B cell (primary cell): ENCODE measurements around the gene GLIS1. TPM values are rescaled to one million over a fixed set of nuclear protein-coding genes. Genes with fewer than 3 reads are reported as not detected.

Experiments used
- ATAC-seq: fragments of 200-7000 bp; cut with Tn5 transposase; one replicate; pipeline ENCODE4 v1.10.0; 2021; ENCODE audit warnings: low read depth, mild to moderate bottlenecking, moderate number of reproducible peaks, moderate library complexity
- CTCF ChIA-PET: fragments of 350-600 bp; sonication (Branson Sonifier 250); formaldehyde crosslinking; loops from one replicate; lab custom pipeline; 2021; ENCODE audit warnings: antibody characterized with exemption, inconsistent platforms; lab: Charles Lee
- POLR2A ChIA-PET: fragments of 350-600 bp; sonication (Branson Sonifier 250); formaldehyde crosslinking; loops from one replicate; lab custom pipeline; 2021; ENCODE audit warnings: antibody characterized with exemption; lab: Charles Lee
- DNase-seq: peaks from one replicate; pipeline ENCODE4 v3.0.0; 2013
- H2AFZ ChIP-seq: 2 replicates; pipeline ENCODE4 v1.6.1; 2012; ENCODE audit warnings: mild to moderate bottlenecking, low read depth, low read length; ENCODE audit not compliant: insufficient read depth, poor library complexity, severe bottlenecking
- H3K27ac ChIP-seq, 2 donors: 1 replicate in 1 of 2; 2 replicates in 1 of 2; pipeline ENCODE4 v1.5.1; 2012 to 2013; ENCODE audit warnings: low read length in 2 of 2, mild to moderate bottlenecking in 2 of 2, moderate library complexity in 1 of 2
- H3K27me3 ChIP-seq, 4 experiments: fragments of 200-600 bp in 1 of 4; sonication (generic) in 1 of 4; replicated peaks in 1 of 4; 1 replicate in 2 of 4; 2 replicates in 2 of 4; pipeline versions ENCODE4 v1.6.1 to v1.7.0; 2013 to 2016; ENCODE audit warnings: low read length in 3 of 4, mild to moderate bottlenecking in 2 of 4, mixed read lengths in 1 of 4, moderate library complexity in 1 of 4; ENCODE audit not compliant: insufficient read depth in 4 of 4, control insufficient read depth in 3 of 4; ENCODE audit errors: control extremely low read depth in 1 of 4
- H3K36me3 ChIP-seq, 2 experiments: replicated peaks in 1 of 2; 1 replicate in 1 of 2; 2 replicates in 1 of 2; pipeline versions ENCODE4 v1.6.1 to v1.7.1; 2013; ENCODE audit warnings: low read length in 1 of 2; ENCODE audit not compliant: insufficient read depth in 2 of 2, control insufficient read depth in 1 of 2; ENCODE audit errors: control extremely low read depth in 1 of 2, extremely low read depth in 1 of 2
- H3K4me1 ChIP-seq, 2 donors: fragments of 200-600 bp in 1 of 2; sonication (generic) in 1 of 2; 1 replicate in 1 of 2; 2 replicates in 1 of 2; pipeline versions ENCODE4 v1.5.1 to v1.6.1; 2013 to 2017; ENCODE audit warnings: low read length in 2 of 2; ENCODE audit not compliant: control insufficient read depth in 2 of 2, insufficient read depth in 2 of 2
- H3K4me2 ChIP-seq: replicated peaks from 2 replicates; pipeline ENCODE3; 2012; ENCODE audit warnings: mild to moderate bottlenecking, low read depth, low read length; ENCODE audit not compliant: poor library complexity, severe bottlenecking
- H3K4me3 ChIP-seq, 5 experiments: fragments of 200-600 bp in 1 of 5; sonication (generic) in 1 of 5; 1 replicate in 3 of 5; 2 replicates in 2 of 5; pipeline versions ENCODE4 v1.5.1 to v1.7.0; 2011 to 2016; ENCODE audit warnings: low read length in 4 of 5, mild to moderate bottlenecking in 4 of 5, low read depth in 2 of 5, control low read depth in 1 of 5, moderate library complexity in 1 of 5; ENCODE audit not compliant: insufficient read depth in 1 of 5; ENCODE audit errors: control extremely low read depth in 1 of 5, extremely low read depth in 1 of 5
- H3K79me2 ChIP-seq: fragments of 200-600 bp; sonication (generic); one replicate; pipeline ENCODE4 v1.6.0; 2016; ENCODE audit warnings: low read length; ENCODE audit not compliant: control insufficient read depth, insufficient read depth
- H3K9ac ChIP-seq: fragments of 200-600 bp; sonication (generic); 2 replicates; pipeline ENCODE4 v1.6.1; 2017; ENCODE audit warnings: mild to moderate bottlenecking, low read length, moderate library complexity
- H3K9me3 ChIP-seq, 3 donors: one replicate each; pipeline versions ENCODE4 v1.6.1 to v1.7.1; 2013; ENCODE audit warnings: low read length in 2 of 3; ENCODE audit not compliant: control insufficient read depth in 2 of 3, insufficient read depth in 1 of 3; ENCODE audit errors: control extremely low read depth in 1 of 3
- H4K20me1 ChIP-seq: 2 replicates; pipeline ENCODE4 v1.6.0; 2012; ENCODE audit warnings: mild to moderate bottlenecking, low read length; ENCODE audit not compliant: insufficient read depth, control insufficient read depth, poor library complexity, severe bottlenecking
- H3K27ac Mint-ChIP-seq: one replicate; pipeline ENCODE4 v1.8.0; 2021; ENCODE audit warnings: mixed read lengths
- H3K27me3 Mint-ChIP-seq: one replicate; pipeline ENCODE4 v1.8.0; 2021; ENCODE audit warnings: mixed read lengths
- H3K4me1 Mint-ChIP-seq: one replicate; pipeline ENCODE4 v1.8.0; 2021; ENCODE audit warnings: mixed read lengths
- H3K4me3 Mint-ChIP-seq: one replicate; pipeline ENCODE4 v1.8.0; 2021; ENCODE audit warnings: mixed read lengths
- H3K9me3 Mint-ChIP-seq: one replicate; pipeline ENCODE4 v1.8.0; 2022; ENCODE audit warnings: mixed read lengths; ENCODE audit not compliant: insufficient read depth
- EZH2 ChIP-seq: IDR thresholded peaks from 2 replicates; pipeline ENCODE4 v1.6.1; 2012; ENCODE audit warnings: borderline replicate concordance, low read depth, mild to moderate bottlenecking, moderate library complexity, low read length; ENCODE audit not compliant: insufficient read depth, poor library complexity, severe bottlenecking
- WGBS: methylation state at CpG from one replicate; pipeline ENCODE4 v1.1.5; 2013; ENCODE audit warnings: missing lambda C conversion rate; ENCODE audit not compliant: insufficient coverage; 5-methylcytosine and 5-hydroxymethylcytosine counted together
- intact Hi-C: fragments of 100-400 bp; cut with micrococcal nuclease; formaldehyde crosslinking; loops from one replicate; pipeline ENCODE4 v1.10.0; 2022
- polyA plus RNA-seq: library from polyadenylated mRNA; depleted of rRNA; stranded (reverse); fragments of >200 nt; gene quantifications from 2 replicates; pipeline ENCODE4 v1.2.3, GENCODE V29; 2012
- total RNA-seq, 2 donors: library from RNA; stranded (reverse); fragments of 120-200 nt in 1 of 2; gene quantifications; 1 replicate in 1 of 2; 2 replicates in 1 of 2; pipeline versions ENCODE4 v1.2.3 to v1.2.4, GENCODE V29; 2013 to 2022
- TF ChIP-seq, protein P1 (sequence below): fragments of 200-600 bp; IDR thresholded peaks from one replicate; pipeline ENCODE4 v1.8.0; 2022; ENCODE audit warnings: antibody characterized with exemption, mild to moderate bottlenecking

GLIS1 gene
- total and polyA plus RNA-seq, 2 donors (not counting 1 experiment from before 2014, with no cell fraction given): not detected

DNA sequence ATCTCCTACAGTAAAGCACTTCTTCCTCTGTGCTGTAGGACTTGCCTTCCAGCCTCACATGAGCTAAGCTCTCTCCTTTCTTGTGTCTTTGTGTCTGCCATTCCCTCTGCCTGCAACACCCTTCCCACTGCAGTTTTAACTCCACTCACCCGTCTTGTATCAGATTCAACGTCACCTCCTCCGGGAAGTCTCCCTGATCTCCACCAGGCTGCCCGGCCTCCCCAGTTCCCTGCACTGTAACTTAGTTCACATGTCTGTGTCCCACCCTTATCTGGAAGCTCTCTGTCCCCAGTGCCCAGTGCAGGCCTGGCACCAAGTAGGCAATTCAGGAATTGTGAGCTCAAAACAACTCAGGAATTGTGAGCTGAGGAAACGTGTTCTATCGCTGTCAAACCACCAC, 96.4 kb downstream of the GLIS1 start:
- Histone ChIP-seq H3K9me3 (no peaks in the 10 kb centered on the region), H3K27me3 (no peaks in the 10 kb centered on the region), H3K9ac (no peak overlapping the region), H3K27ac (no peak overlapping the region), H3K79me2 (no peaks in the 10 kb centered on the region), H3K4me1 (no peaks in the 10 kb centered on the region), H4K20me1 (no peaks in the 10 kb centered on the region), H2AFZ (no peak overlapping the region), H3K36me3 (no peaks in the 10 kb centered on the region), H3K4me3 (no peak overlapping the region), H3K4me2 (no peak overlapping the region)
- ATAC-seq (no peak), DNase-seq (no peak)
- Mint-ChIP-seq H3K4me1 (no peaks in the 10 kb centered on the region), H3K4me3 (no peak overlapping the region), H3K27ac (no peak overlapping the region), H3K27me3 (peaks cover 18% of the 10 kb centered on the region), H3K9me3 (no peaks in the 10 kb centered on the region)
- 87% methylated on average over 6 of the region's 6 CpGs for WGBS
- CTCF ChIA-PET: no interaction called here
- intact Hi-C loops: no loop called here
- TF ChIP-seq, protein P1, sequence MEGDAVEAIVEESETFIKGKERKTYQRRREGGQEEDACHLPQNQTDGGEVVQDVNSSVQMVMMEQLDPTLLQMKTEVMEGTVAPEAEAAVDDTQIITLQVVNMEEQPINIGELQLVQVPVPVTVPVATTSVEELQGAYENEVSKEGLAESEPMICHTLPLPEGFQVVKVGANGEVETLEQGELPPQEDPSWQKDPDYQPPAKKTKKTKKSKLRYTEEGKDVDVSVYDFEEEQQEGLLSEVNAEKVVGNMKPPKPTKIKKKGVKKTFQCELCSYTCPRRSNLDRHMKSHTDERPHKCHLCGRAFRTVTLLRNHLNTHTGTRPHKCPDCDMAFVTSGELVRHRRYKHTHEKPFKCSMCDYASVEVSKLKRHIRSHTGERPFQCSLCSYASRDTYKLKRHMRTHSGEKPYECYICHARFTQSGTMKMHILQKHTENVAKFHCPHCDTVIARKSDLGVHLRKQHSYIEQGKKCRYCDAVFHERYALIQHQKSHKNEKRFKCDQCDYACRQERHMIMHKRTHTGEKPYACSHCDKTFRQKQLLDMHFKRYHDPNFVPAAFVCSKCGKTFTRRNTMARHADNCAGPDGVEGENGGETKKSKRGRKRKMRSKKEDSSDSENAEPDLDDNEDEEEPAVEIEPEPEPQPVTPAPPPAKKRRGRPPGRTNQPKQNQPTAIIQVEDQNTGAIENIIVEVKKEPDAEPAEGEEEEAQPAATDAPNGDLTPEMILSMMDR: no peak
- TF ChIP-seq EZH2: no peak
- POLR2A ChIA-PET: no interaction called here

DNA sequence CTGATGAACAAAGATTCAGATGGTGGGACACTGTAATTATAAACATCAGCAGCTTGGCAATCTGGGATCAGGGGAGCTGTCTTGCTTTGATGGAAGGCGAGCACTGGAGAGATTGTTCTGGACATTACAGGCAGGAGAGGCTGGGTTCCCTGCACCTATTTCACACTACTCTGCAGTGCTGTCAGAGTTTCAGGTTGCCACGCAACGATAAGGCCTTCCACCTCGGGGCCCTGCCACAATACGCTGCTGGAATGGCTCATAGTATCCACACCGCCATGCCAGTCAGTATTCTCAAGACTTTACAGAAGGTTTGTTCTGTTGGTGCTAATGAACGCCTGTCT, 96.8 kb downstream of the GLIS1 start:
- no peaks in the 10 kb centered on the region for H3K4me1 ChIP-seq
- Mint-ChIP-seq H3K9me3 (no peaks in the 10 kb centered on the region), H3K4me1 (no peaks in the 10 kb centered on the region), H3K4me3 (no peak overlapping the region), H3K27ac (no peak overlapping the region), H3K27me3 (peaks cover 21% of the 10 kb centered on the region)
- no peak overlapping the region for H2AFZ ChIP-seq
- H3K27ac ChIP-seq: no peak overlapping the region
- ATAC-seq (no peak), DNase-seq (no peak)
- ChIA-PET POLR2A (no interaction called here), CTCF (no interaction called here)
- TF ChIP-seq, protein P1: no peak
- no peak for TF ChIP-seq EZH2
- H3K27me3 ChIP-seq: no peaks in the 10 kb centered on the region
- H3K79me2 ChIP-seq: no peaks in the 10 kb centered on the region
- no peaks in the 10 kb centered on the region for H3K9me3 ChIP-seq
- H4K20me1 ChIP-seq: no peaks in the 10 kb centered on the region
- H3K4me2 ChIP-seq: no peak overlapping the region
- no peak overlapping the region for H3K9ac ChIP-seq
- no peak overlapping the region for H3K4me3 ChIP-seq
- intact Hi-C loops: no loop called here
- H3K36me3 ChIP-seq: no peaks in the 10 kb centered on the region
- 83% methylated on average over 1 of the region's 7 CpGs for WGBS
